ENCODE measurements around the gene COPB2. TPM values are rescaled to one million over a fixed set of nuclear protein-coding genes. Genes with fewer than 3 reads are reported as not detected.

The COPB2 gene
- total RNA-seq, 4 donors from 2014 or later = 46.7 to 59.3 (median 51.2) TPM

- no peak overlapping the region for H3K4me3 ChIP-seq
- TF ChIP-seq CTCF (IDR thresholded peaks at IDR 0.05) = no peak
- TF ChIP-seq POLR2AphosphoS5 (IDR thresholded peaks at IDR 0.05) = no peak
- no peak for TF ChIP-seq POLR2A (IDR thresholded peaks at IDR 0.05)
- TF ChIP-seq EP300 (IDR thresholded peaks at IDR 0.05) = no peak
- 97% methylated on average over 2 of the region's 2 CpGs for WGBS
- DNase-seq (ENCODE audit: low spot score in 2 of 2) = no peak
- H3K4me1 ChIP-seq = no peaks in the 10 kb centered on the region
- H3K9me3 ChIP-seq = no peaks in the 10 kb centered on the region
- H3K27ac ChIP-seq = no peak overlapping the region
- peaks cover 89% of the 10 kb centered on the region for H3K36me3 ChIP-seq
- H3K27me3 ChIP-seq = no peaks in the 10 kb centered on the region
These were observed 15.3 kb downstream of the COPB2 start for GRCh38 chr3:139374099-139374498.

GRCh38 chr3:139364549-139364948 is 24.9 kb downstream of the COPB2 start:
- Histone ChIP-seq H3K4me1 (no peaks in the 10 kb centered on the region), H3K27ac (no peak overlapping the region), H3K4me3 (no peak overlapping the region), H3K36me3 (peaks cover 95% of the 10 kb centered on the region), H3K27me3 (no peaks in the 10 kb centered on the region), H3K9me3 (no peaks in the 10 kb centered on the region)
- TF ChIP-seq POLR2A (IDR thresholded peaks at IDR 0.05) (no peak), EP300 (IDR thresholded peaks at IDR 0.05) (no peak), CTCF (IDR thresholded peaks at IDR 0.05) (no peak), POLR2AphosphoS5 (IDR thresholded peaks at IDR 0.05) (no peak)
- 96% methylated on average over 1 of the region's 1 CpG for WGBS
- no peak for DNase-seq (ENCODE audit: low spot score in 2 of 2)

- Histone ChIP-seq H3K9me3 (no peaks in the 10 kb centered on the region), H3K4me3 (no peak overlapping the region), H3K36me3 (peaks cover 95% of the 10 kb centered on the region), H3K27ac (no peak overlapping the region), H3K27me3 (no peaks in the 10 kb centered on the region), H3K4me1 (no peaks in the 10 kb centered on the region)
- DNase-seq (ENCODE audit: low spot score in 2 of 2) = no peak
- TF ChIP-seq POLR2AphosphoS5 (IDR thresholded peaks at IDR 0.05) (no peak), CTCF (IDR thresholded peaks at IDR 0.05) (no peak), POLR2A (IDR thresholded peaks at IDR 0.05) (no peak), EP300 (IDR thresholded peaks at IDR 0.05) (no peak)
- 85% methylated on average over 2 of the region's 2 CpGs for WGBS
These were observed 28.2 kb downstream of the COPB2 start for GRCh38 chr3:139361276-139361675.

GRCh38 chr3:139358841-139359562 is 30.4 kb downstream of the COPB2 start:
- TF ChIP-seq POLR2AphosphoS5 (IDR thresholded peaks at IDR 0.05) (no peak), EP300 (IDR thresholded peaks at IDR 0.05) (no peak), POLR2A (IDR thresholded peaks at IDR 0.05) (no peak), CTCF (IDR thresholded peaks at IDR 0.05) (no peak)
- H3K9me3 ChIP-seq = no peaks in the 10 kb centered on the region
- WGBS = 50% methylated on average over 3 of the region's 3 CpGs
- no peak overlapping the region for H3K27ac ChIP-seq
- no peak overlapping the region for H3K4me3 ChIP-seq
- no peaks in the 10 kb centered on the region for H3K27me3 ChIP-seq
- DNase-seq (ENCODE audit: low spot score in 2 of 2) = no peak
- no peaks in the 10 kb centered on the region for H3K4me1 ChIP-seq
- peaks cover 94% of the 10 kb centered on the region for H3K36me3 ChIP-seq

- H3K27me3 ChIP-seq = no peaks in the 10 kb centered on the region
- H3K36me3 ChIP-seq = peaks cover 91% of the 10 kb centered on the region
- 77% methylated on average over 4 of the region's 4 CpGs for WGBS
- DNase-seq (ENCODE audit: low spot score in 2 of 2) = no peak
- H3K4me3 ChIP-seq = no peak overlapping the region
- TF ChIP-seq EP300 (IDR thresholded peaks at IDR 0.05) = no peak
- TF ChIP-seq CTCF (IDR thresholded peaks at IDR 0.05) = no peak
- no peak for TF ChIP-seq POLR2AphosphoS5 (IDR thresholded peaks at IDR 0.05)
- TF ChIP-seq POLR2A (IDR thresholded peaks at IDR 0.05) = no peak
- H3K4me1 ChIP-seq = no peaks in the 10 kb centered on the region
- no peak overlapping the region for H3K27ac ChIP-seq
- no peaks in the 10 kb centered on the region for H3K9me3 ChIP-seq
These were observed 31.5 kb downstream of the COPB2 start for GRCh38 chr3:139357899-139358298.
